Stimulated activated CD4-positive, alpha-beta T cell treated with anti-CD3 and anti-CD28 coated beads, Interleukin-4, amount 100 ng/mL, for 48 hours (primary cell): ENCODE data around the gene CCNYL1.
A peak's percentile ranks its signal among the peaks of the same experiment; 100 is the strongest.
"Not testable (repeated sequence)": the region's sequence is repeated elsewhere in the genome, so short reads cannot be mapped to it uniquely, and the experiment has no call there.

ENCODE experiments used
- DNase-seq, 2 donors: peaks; one replicate each; pipeline ENCODE4 v3.0.0-alpha.2; 2020; ENCODE audit warnings: low read depth in 2 of 2

CCNYL1 gene

GRCh38 chr2:207697411-207697810, 14.0 kb upstream of the CCNYL1 start:
- no peak for DNase-seq

DNA sequence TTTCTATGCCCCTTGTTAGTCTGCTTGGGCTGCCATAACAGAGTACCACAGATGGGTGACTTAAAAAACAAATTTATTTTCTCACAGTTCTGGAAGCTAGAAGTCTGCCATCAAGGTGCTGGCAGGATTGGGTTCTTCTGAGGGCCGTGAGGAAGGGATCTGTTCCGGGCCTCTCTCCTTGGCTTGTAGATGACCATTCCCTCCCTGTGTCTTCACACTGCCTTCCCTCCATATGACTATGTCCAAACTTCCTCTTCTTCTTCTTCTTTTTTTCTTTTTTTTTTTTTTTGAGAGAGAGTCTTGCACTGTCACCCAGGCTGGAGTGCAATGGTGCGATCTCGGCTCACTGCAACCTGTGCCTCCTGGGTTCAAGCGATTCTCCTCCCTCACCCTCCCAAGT, 13.1 kb upstream of the CCNYL1 start:
- no peak for DNase-seq

- no peak for DNase-seq
Measured at GRCh38 chr2:207704078-207704477, 7.4 kb upstream of the CCNYL1 start.

- no peak for DNase-seq
Measured at GRCh38 chr2:207704671-207705070, 6.8 kb upstream of the CCNYL1 start.

DNA sequence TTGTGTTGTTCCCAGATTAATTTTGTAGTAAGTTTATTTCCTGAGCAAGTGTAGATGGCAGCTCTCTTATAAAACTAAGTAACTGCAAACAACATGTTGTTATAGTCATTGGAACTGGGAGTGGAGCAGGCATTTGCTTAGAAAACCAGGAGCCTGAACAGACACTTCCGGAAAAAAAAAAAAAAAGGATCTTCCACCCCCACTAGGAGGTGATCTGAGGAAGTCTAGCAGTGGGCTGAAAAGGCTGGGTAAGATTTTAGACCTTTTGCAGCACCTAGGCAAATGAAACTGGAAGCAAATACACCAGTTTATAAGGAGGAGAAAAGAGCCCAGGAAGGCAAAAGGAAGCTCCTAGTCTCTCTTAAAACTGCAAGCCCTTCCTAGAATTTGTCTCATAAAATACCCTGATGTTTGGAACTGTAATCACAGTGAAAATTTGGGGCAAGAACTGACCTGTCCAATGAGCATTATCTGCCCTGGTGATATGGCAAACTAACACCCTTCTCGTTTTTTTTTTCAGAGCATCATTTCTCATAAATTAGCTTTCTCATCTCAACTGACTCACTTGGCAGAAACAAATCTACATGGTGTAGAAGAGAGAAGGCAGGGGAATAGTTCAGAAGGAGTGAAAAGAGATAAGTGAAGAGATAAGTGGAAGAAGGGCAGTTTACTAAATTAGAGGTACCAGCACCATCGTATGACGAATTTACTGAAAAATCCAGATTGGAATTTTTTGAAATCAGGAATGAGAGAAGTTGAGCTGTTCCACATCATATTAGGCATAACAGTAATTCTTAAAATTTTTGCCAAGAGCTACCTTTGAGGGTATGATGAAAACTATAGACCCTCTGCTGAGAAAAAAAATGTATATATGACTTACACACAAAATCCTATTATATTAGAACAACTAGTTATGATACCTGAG, 4.2 kb upstream of the CCNYL1 start:
- DNase-seq: no peak

DNA sequence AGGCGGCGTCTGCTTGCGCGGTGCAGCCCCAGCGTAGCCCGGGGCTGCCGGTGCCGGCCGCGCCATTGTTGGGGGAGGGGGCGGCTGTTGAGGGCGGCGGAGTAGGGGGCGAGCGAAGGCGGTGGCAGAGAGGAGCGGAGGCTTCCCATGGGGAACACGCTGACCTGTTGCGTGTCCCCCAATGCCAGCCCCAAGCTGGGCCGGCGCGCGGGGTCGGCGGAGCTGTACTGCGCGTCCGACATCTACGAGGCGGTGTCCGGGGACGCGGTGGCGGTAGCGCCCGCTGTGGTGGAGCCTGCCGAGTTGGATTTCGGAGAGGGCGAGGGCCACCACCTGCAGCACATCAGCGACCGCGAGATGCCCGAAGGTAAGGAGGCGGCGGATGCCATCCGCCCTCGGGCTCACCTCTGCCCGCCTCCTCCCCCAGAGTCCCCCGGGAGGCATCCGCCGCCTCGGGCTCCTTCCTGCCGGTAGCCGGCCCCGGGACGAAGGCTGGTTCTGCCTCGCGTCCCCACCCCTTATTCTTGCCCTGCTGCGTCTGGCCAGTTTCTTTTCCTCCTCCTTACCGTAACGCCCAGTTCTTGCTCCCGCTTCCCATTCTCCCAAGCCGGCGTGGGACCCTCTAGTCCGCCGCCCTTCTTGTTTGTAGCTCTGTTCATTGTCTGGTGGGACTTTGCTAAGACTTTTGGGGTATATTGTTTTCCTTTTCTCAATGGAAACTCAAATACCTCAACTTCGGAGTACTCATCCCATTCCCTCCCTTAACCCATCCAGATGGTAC, 500 bp downstream of the CCNYL1 start:
- peak; percentile 33 to 34 for DNase-seq

DNA sequence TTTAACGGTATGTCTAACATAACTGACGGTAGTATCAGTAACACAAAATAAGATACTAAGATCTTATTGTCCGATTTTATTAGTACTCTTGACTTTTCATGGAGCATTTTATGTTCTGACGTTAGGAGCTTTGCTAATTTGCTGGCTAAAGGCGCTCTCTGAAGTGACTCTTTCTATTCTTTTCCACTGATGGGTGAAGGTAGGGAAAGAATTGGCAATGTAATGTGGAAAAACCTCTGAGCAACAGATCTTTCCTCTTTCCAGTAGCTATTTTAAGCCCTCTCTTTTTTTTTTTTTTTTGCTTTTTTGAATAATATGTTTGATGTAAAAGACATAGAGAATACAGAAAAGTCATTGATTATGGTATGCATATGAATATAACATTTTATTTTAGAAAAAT, 4.6 kb downstream of the CCNYL1 start:
- no peak for DNase-seq

- DNase-seq: no peak
Measured at GRCh38 chr2:207718521-207718920, 7.1 kb downstream of the CCNYL1 start.

GRCh38 chr2:207719008-207719407, 7.6 kb downstream of the CCNYL1 start:
- no peak for DNase-seq

- not testable (repeated sequence) for DNase-seq
Measured at GRCh38 chr2:207719655-207720054, 8.2 kb downstream of the CCNYL1 start.

DNA sequence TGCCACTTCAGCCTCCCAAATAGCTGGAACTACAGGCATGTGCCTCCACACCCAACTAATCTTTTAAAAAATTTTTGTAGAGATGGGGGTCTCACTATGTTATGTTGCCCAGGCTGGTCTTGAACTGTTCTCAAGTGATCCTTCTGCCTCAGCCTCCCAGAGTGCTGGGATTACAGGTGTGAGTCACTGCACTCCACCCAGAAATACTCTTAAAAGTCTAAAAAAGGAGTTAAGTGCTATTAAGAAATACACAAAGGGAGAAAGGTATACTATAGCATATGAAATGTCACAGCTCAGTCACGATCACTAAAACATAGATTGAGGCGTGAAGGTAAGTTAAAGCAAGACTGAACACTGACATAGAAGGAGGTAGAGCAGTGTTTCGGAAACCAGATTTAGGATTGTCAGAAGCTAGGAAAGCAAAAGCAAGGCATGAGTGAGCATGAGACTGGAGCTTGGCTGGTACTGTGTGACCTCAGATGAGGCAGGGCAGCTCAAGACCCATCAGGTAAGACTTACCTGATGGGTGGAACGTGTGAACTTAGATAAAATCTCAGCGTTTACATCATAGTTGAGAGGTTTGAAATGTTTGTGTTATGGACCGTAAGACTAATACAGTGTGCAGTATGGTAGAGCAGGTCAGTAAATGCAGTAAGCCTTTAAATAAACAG, 9.2 kb downstream of the CCNYL1 start:
- no peak for DNase-seq

DNA sequence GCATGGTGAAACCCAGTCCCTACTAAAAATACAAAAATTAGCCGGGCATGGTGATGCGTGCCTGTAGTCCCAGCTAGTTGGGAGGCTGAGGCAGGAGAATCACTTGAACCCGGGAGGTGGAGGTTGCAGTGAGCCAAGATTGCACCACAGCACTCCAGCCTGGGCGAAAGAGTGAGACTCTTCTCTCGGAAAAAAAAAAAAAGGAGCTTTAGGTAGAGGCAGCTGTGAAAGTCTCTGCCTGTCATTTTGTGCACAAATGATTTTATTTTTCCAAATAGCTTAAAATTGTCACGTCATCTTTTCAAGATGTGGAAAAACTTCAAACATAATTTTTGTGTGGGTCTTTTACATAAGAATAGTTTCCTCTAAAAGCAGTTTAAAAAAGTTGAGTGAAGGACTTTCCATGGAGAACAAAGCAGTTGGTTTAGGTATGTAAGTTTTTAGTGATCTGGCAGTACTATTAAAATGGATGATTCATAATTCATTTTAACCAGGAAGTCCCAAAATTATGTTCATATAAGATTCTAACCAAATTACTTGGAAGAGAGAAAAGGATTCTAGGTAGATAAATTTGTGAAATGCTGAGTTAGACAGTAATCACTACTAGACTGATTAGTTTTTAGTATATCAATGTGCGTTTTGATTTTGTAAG, 11.5 kb downstream of the CCNYL1 start:
- DNase-seq: no peak

DNA sequence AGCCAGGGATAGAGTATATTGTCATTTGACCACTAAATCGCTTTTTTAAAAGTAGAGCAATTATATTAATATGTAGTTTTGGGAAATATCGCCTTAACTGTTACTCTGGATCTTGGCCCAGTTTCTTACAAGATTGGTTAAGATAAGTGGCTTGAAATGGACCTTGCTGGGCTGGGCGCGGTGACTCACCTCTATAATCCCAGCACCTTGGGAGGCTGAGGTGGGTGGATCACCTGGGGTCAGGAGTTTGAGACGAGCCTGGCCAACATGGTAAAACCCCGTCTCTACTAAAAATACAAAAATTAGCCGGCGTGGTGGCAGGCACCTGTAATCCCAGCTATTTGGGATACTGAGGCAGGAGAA, 12.0 kb downstream of the CCNYL1 start:
- not testable (repeated sequence) for DNase-seq

DNA sequence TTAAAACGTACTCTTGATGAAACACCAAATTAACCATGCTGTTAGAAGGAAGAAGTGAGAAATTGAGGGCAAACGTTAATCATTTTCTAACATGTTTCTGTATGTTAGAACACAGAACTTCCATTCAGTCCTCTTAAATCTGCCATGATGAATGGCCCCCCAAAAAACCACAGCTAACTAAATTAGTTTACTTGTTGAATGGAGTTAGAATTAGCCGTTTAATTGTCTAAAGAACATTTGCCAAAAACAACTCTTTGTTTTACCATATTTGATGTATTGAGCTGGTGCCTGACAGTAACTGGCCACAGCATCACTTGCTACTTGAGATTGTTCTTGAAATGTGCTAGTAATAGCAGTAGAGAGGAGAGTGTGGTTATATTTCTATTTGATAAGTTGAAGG, 12.7 kb downstream of the CCNYL1 start:
- DNase-seq: no peak

GRCh38 chr2:207725873-207726578, 14.6 kb downstream of the CCNYL1 start:
- no peak for DNase-seq

- DNase-seq: no peak
Measured at GRCh38 chr2:207727261-207727660, 15.8 kb downstream of the CCNYL1 start.

DNA sequence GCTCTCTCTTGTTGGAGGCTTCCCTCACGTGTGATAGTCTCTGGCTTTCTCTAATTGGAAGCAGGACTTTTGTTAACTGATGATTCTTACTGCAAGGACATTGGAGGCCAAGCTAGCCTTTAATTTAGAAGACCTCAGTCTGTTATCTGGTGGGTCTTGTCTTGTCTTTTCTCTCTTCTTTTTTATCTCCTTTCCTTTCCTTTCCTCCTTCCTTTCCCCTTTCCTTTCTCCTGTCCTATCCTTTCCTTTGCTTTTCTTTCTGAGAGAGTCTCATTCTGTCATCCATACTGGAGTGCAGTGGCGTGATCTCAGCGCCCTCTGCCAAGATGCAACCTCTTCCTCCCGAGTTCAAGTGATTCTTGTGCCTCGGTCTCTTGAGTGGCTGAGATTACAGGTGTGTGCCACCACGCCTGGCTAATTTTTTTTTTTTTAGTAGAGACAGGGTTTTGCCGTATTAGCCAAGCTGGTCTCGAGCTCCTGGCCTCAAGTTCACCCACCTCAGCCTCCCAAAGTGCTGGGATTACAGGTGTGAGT, 18.1 kb downstream of the CCNYL1 start:
- DNase-seq: no peak

- no peak for DNase-seq
Measured at GRCh38 chr2:207731138-207731537, 19.7 kb downstream of the CCNYL1 start.

- no peak for DNase-seq
Measured at GRCh38 chr2:207733597-207734240, 22.3 kb downstream of the CCNYL1 start.

GRCh38 chr2:207734264-207734635, 22.8 kb downstream of the CCNYL1 start:
- DNase-seq: no peak
